ENCODE data around the gene PLAC8.
"Not testable (repeated sequence)": the region's sequence is repeated elsewhere in the genome, so short reads cannot be mapped to it uniquely, and the experiment has no call there.

Gene PLAC8

DNA sequence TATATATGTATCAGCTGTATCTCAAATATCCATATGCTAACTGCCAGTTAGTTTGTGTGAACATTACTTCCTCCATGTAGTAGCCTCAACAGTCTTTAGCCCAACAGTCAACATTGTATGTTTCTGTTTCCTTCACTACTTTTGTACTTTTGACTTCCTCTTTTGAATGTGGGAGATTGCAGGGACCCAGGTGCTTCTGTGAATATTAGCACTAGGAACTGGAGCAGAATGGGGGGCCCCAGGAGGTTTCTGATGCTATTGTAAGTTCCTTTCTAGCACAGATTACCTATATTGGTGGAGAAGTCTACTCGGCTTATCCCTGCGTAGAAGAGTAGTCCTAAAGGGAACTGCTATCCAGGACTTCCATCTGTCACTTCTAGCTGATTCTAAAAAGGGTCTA lies 2.3 kb downstream of the PLAC8 start:
- no peak for DNase-seq

GRCh38 chr4:83111751-83112141 lies 2.8 kb downstream of the PLAC8 start:
- DNase-seq, result not testable (repeated sequence)

- no peak for DNase-seq
Measured at GRCh38 chr4:83110970-83111750, 3.4 kb downstream of the PLAC8 start.

DNA sequence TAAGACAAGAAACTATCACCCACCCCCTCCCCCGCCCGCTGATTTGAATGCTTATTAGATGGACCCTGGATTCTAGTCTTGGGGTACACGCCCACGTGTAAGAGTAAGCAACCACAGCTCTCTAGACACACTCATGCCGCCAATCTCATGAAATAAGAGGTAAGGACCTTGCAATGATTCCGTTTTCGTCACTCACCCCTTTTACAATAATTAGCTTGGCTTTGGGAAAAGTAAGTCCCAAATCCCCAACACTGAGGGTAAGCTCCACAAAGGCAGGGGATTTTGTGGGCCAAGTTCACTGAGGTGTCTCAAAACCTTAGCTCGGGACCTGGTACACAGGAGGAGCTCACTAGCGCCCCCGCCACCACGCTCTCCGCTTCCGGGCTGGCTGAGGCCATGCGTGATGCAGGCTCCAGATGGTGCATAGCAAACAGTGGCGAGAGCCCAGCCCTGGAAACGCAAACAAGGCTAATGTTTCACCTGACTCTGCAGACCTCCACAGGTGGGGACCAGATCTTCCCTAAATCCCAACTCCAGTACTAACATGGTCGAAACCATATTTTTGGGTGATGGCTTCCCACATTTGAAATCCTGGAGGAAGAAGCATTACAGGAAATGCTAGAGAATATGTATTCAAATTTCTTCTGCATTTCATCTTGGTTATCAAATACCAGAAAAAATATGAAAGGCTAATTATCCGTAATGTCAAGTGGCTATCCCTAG lies 4.1 kb downstream of the PLAC8 start:
- peak; percentile 81 for DNase-seq

DNA sequence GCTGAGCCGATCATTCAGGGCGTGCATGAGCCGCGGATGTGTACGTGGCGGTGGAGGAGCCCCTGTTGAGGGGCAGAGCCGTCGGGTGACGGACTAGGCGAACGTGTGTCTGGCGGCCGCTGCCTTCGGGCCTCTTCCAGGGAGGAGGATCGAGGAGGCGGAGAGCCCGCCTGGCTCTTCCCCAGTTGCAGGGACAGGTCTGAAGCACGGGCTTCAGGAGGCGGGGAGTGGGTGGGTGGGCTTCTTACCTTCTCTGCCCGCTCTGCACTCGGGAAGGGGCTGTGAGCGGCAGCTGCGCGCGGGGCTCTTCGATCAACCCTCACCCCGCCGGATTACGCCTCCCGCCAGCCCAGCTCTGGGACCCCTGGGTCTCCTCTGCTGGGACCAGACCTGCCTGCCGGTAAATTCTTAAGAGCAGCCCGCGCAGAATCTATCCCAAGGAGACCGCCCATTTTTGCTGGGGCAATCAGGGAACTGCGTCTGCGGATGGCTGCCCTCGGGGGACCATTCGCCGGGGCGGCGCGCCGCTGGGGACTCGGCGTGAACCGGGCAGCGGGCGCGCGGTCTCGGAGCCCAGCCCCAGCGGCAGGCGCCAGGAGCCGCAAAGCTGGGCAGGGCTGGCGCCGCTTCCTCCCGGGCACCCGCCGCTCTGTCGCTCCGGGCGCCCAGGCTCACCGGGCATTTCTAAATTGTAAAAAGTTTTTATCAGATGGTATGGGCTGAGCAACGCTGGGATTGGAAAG lies 4.9 kb downstream of the PLAC8 start:
- DNase-seq, result peak; percentile 32

GRCh38 chr4:83108101-83108861 lies 6.2 kb downstream of the PLAC8 start:
- DNase-seq, result no peak

DNA sequence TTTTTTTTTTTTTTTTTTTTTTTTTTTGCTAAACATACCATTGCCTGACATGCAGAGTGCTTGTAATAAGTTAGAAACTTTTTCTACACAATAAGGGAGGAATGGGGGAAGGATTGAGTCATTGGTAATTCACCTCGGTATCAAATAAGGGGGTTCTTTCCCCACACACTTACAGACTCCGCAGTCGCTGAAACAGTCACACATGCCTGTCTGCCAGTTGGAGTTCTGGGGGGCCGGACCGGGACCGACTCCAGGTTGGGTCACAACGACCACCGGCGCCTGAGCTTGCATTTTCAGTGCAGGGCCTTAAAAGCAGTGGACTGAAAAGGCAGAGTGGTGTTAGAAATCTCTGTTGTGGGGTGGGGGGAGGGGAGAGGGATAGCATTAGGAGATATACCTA lies 6.9 kb downstream of the PLAC8 start:
- DNase-seq, result no peak

DNA sequence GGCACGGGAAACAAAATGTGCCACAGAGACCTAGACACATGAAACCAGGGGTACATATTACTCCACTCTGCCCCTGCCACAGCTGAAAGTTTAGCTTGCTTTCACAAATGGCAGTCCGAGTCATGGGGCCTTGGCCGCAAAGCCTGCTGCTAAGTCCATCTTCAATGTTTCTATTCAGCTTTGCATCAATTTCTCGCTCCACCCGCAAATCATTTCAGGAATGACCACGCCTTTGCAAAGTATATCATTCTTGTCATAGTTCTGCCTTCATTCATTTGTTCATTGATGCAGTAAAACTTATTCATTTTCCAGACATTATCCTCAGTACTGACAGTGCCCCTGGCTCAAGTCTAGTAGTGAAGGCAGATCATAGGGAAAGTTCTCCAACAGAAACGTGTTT lies 9.5 kb downstream of the PLAC8 start:
- DNase-seq, result no peak

DNA sequence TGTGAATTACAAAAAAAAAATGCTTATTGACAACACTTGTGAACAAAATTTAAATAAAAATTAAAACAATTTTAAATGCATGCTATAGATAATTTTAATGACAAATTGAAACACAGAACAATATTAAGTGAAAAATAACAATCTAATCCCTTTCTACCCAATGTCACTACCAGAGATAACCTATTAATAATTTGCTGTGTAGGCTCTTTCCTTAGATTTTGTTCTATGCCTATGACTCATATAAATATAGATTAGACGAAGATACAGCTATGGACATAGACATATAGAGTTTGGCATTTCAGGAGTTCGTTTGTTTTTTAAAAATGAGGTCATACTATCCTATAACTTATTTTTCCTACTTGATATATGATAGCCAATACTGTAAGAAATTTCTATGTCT lies 18.1 kb downstream of the PLAC8 start:
- DNase-seq, result no peak

GRCh38 chr4:83093060-83093640 lies 21.4 kb downstream of the PLAC8 start:
- no peak for DNase-seq

GRCh38 chr4:83089410-83090157 lies 24.9 kb downstream of the PLAC8 start:
- no peak for DNase-seq

DNA sequence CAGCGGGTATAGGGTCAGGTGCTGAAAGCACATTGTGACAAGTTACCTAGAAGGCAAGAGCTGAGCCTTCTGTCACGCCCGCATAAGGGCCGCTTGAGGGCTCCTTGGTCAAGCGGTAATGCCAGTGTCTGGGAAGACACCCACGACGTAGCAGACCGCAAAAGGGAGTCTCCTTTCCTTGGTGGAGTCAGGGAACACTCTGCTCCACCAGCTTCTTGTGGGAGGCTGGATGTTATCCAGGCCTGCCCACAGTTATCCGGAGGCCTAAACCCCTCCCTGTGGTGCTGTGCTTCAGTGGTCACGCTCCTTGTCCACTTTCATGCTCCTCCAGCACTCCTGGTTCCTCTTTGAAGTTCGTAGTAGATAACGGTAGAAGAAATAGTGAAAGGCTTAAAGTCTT lies 29.6 kb downstream of the PLAC8 start:
- not testable (repeated sequence) for DNase-seq

GRCh38 chr4:83083925-83084475 lies 30.5 kb downstream of the PLAC8 start:
- DNase-seq, result peak; percentile 37

DNA sequence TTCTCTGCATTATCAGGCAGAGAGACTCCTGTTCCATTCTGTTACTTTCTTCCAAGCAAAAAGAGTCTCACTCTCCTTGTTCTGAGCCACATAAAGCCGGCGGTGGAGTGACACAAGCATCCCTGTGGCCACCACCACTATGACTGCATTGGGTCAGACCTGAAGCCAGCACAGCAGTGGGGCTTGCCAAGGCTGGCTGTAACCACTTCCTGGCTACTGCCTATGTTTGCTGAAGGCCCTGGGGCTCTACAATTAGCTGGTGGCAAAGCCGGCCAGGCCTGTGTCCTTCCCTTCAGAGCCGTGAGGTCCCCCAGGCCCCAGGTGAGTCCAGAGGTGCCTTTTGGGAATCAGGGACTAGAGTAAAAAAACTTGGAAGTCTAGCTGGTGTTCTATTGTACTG lies 31.8 kb downstream of the PLAC8 start:
- no peak for DNase-seq

DNA sequence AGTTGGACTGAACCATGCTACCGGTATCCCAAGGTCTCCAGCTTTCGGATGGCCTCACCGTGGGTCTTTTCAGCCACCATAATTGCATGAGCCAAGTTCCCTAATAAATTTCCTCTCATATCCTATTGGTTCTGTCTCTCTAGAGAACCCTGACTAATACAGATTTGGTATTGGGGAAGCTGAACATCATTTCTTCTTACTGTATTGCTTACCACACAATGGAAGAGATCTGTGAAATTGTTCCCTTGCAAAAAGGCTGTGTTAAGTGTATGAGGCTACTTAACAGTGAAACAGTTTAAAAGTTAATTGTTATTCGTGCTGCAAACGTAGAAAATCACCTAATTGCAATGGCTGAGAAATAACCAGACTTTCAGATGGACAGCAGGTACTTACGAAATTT lies 34.0 kb downstream of the PLAC8 start:
- no peak for DNase-seq

DNA sequence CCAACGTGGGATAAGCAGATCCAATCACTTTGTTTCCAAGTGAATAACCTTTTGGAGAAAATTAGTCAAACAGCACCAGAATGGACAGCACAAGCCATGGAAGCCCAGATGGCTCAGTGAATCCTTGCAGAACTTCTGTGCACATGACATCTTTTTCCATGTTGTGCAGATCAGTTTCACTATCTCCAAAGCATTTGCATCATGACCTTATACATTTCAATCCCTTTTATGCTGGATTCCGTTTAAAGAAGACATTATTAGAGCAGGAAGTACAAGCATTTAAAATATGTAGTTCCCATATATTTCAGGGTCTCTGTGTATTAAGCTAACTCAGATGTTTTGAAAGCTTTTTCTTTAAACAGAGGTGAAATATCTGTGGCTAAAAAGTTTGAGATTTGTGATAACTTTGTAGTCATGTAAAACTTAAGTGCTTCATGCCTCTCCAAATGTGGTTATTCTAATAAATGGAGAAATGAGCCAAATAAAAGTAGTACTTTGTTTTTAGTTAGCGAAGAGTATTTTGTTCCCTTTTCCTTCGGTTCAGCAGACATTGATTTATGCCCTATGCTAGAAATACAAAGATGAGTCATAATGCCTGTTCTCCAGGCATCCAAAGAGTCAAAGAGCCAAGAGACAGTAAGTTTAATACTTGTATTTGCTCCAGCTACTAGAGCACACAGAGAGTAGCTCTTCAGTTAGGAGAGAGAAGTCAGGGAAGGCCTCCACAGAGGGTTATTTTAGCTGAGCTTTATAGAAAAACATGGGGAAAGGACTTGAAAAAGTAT lies 39.0 kb downstream of the PLAC8 start:
- DNase-seq, result no peak

DNA sequence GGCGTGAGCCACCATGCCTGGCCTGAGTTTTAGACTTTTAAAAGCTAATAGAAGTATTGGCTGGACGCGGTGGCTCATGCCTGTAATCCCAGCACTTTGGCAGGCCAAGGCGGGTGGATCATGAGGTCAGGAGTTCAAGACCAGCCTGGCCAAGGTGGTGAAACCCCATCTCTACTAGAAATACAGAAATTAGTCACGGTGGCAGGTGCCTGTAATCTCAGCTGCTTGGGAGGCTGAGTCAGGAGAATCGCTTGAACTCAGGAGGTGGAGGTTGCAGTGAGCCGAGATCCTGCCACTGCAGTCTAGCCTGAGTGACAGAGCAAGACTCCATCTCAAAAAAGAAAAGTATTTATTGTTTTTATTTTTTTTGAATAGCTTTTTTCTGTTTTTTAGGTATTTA lies 39.7 kb downstream of the PLAC8 start:
- DNase-seq, result not testable (repeated sequence)

DNA sequence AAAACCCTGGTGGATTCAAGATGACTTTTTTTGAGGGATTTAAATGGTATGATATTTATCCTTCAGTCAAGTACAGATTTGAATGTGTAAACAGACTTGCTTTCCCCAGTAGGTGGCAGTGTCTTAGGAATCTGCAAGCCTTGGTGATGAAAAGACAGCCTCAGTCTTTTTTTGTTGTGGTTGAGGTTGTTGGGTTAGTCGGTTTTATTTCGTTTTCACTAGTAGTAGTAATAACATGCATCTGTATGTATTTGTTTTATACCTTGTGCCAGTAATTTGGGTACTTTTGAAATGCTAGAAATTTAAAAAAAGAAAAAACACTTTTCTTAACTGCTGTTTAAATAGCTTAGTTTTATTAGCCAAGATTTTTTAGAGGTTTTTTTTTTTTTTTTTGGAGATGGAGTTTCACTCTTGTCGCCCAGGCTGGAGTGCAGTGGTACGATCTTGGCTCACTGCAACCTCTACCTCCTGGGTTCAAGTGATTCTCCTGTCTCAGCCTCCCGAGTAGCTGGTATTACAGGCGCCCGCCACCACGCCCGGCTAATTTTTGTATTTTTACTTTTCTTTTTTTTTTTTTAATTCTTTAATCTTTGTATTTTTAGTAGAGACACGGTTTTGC lies 40.3 kb downstream of the PLAC8 start:
- DNase-seq, result peak; percentile 20

GRCh38 chr4:83071116-83071515 lies 43.4 kb downstream of the PLAC8 start:
- DNase-seq, result no peak

DNA sequence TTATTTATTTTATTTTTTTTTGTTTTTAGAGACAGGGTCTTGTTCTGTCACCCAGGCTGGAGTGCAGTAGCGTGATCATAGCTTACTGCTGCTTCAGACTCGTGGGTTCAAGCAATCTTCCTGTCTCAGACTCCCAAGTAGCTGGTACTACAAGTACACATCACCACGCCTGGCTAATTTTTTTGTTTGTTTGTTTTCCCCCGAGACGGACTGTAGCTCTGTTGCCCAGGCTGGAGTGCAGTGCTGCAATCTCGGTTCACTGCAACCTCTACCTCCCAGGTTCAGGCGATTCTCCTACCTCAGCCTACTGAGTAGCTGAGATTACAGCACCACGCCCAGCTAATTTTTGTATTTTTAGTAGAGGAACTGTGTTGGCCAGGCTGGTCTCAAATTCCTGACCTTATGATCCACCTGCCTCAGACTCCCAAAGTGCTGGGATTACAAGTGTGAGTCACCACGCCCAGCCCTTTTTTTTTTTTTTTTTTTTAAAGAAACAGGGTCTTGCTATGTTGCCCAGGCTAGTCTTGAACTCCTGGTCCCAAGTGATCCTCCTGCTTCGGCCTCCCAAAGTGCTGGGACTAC lies 47.4 kb downstream of the PLAC8 start:
- DNase-seq, result no peak
